ENCODE results near the gene APOD. TPM values are rescaled to one million over a fixed set of nuclear protein-coding genes. Genes with fewer than 3 reads are reported as not detected.

The APOD gene
- total and polyA plus RNA-seq, 2 of the 4 experiments (the other 2 are of a cell fraction) = 0.36 TPM; not detected in 1

DNA sequence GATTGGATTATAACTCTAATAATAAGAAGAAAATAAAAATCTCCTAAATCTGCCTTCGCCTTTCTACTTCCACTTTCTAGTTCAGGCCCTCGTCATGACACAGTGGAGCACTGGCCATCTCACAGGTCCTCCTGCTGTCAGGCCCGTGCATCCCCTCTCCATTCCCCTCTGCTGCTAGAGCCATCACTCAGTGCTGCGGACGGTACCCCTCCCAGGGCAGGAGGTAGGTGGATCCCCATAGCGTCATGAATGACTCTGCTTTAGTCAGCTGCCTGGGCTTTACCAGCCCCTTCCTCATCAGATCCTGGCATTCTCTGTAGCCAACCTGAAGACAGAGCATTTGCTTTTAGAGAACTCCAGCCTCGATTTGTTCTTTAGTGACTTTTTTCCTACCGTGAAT is 28.6 kb downstream of the APOD start:
- Histone ChIP-seq H2BK15ac (ENCODE audit: low read depth, low read length) (no peak overlapping the region), H3K4me2 (ENCODE audit: low read depth, low read length) (no peak overlapping the region), H3K4me3 (ENCODE audit: insufficient read depth, low read depth, low read length) (no peak overlapping the region), H3K36me3 (ENCODE audit: control insufficient read depth, insufficient read depth, low read length) (no peaks in the 10 kb centered on the region), H2BK20ac (ENCODE audit: low read depth, low read length) (no peak overlapping the region), H3K56ac (ENCODE audit: extremely low read depth, insufficient read depth, low read length) (no peak overlapping the region), H3K14ac (replicated peaks; ENCODE audit: low read depth, low read length) (no peak overlapping the region), H3K4me1 (ENCODE audit: control insufficient read depth, insufficient read depth, low read length) (no peaks in the 10 kb centered on the region), H3K9me3 (ENCODE audit: control insufficient read depth, insufficient read depth, low read length) (no peaks in the 10 kb centered on the region), H2AK9ac (replicated peaks; ENCODE audit: low read depth, low read length, poor library complexity) (no peak overlapping the region), H3K79me1 (ENCODE audit: low read depth in 1 of 2, low read length in 2 of 2) (no peaks in the 10 kb centered on the region), H3K9me1 (ENCODE audit: insufficient read depth, low read length) (no peaks in the 10 kb centered on the region), H2AFZ (replicated peaks; ENCODE audit: low read length, poor library complexity) (no peak overlapping the region), H2BK120ac (ENCODE audit: low read depth, low read length) (no peak overlapping the region), H2AK5ac (ENCODE audit: low read depth, low read length) (no peak overlapping the region), H4K91ac (ENCODE audit: insufficient read depth, low read depth, low read length) (no peak overlapping the region), H3K18ac (ENCODE audit: low read depth, low read length) (no peak overlapping the region), H3K27ac (ENCODE audit: insufficient read depth, low read length) (no peak overlapping the region), H3K4ac (ENCODE audit: low read depth, low read length) (no peak overlapping the region), H4K5ac (ENCODE audit: low read depth, low read length) (no peak overlapping the region), H4K8ac (ENCODE audit: low read depth in 2 of 2, low read length in 2 of 2) (no peak overlapping the region), H3K27me3 (ENCODE audit: control insufficient read depth, insufficient read depth, low read length) (peaks cover 31% of the 10 kb centered on the region), H3K23ac (ENCODE audit: low read depth, low read length) (no peak overlapping the region), H4K20me1 (ENCODE audit: insufficient read depth, low read length) (no peaks in the 10 kb centered on the region), H2BK5ac (ENCODE audit: low read depth, low read length, poor library complexity, severe bottlenecking) (no peak overlapping the region), H3K9ac (ENCODE audit: low read depth, low read length) (no peak overlapping the region)
- in situ Hi-C loops (cut with MboI; ENCODE audit: low sequenced_read_pairs) = no loop called here
- TF ChIP-seq, protein P1, sequence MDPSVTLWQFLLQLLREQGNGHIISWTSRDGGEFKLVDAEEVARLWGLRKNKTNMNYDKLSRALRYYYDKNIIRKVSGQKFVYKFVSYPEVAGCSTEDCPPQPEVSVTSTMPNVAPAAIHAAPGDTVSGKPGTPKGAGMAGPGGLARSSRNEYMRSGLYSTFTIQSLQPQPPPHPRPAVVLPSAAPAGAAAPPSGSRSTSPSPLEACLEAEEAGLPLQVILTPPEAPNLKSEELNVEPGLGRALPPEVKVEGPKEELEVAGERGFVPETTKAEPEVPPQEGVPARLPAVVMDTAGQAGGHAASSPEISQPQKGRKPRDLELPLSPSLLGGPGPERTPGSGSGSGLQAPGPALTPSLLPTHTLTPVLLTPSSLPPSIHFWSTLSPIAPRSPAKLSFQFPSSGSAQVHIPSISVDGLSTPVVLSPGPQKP (IDR thresholded peaks at IDR 0.05; ENCODE audit: borderline replicate concordance, low read depth, low read length) = no peak
- TF ChIP-seq RCOR1 (IDR thresholded peaks at IDR 0.05; ENCODE audit: insufficient replicate concordance, low read length) (no peak), CEBPB (IDR thresholded peaks at IDR 0.05; ENCODE audit: low read depth, low read length) (no peak), SMC3 (IDR thresholded peaks at IDR 0.05; ENCODE audit: low read depth, low read length) (no peak), FOS (IDR thresholded peaks at IDR 0.05; ENCODE audit: low read depth, low read length) (no peak), RFX5 (IDR thresholded peaks at IDR 0.05; ENCODE audit: low read depth, low read length) (no peak), BHLHE40 (IDR thresholded peaks at IDR 0.05; ENCODE audit: low read depth, low read length) (no peak), POLR2A (IDR thresholded peaks at IDR 0.05; ENCODE audit: low read depth, low read length) (no peak), MAZ (IDR thresholded peaks at IDR 0.05; ENCODE audit: borderline replicate concordance, low read depth, low read length) (no peak), MXI1 (IDR thresholded peaks at IDR 0.05; ENCODE audit: borderline replicate concordance, low read depth, low read length) (no peak), MAFK (IDR thresholded peaks at IDR 0.05; ENCODE audit: low read depth, low read length) (no peak), RAD21 (IDR thresholded peaks at IDR 0.05; ENCODE audit: low read length) (no peak), NFE2L2 (IDR thresholded peaks at IDR 0.05; ENCODE audit: low read depth, low read length) (no peak), CHD1 (IDR thresholded peaks at IDR 0.05; ENCODE audit: low read depth, low read length) (no peak)
- TF ChIP-seq, protein P2, sequence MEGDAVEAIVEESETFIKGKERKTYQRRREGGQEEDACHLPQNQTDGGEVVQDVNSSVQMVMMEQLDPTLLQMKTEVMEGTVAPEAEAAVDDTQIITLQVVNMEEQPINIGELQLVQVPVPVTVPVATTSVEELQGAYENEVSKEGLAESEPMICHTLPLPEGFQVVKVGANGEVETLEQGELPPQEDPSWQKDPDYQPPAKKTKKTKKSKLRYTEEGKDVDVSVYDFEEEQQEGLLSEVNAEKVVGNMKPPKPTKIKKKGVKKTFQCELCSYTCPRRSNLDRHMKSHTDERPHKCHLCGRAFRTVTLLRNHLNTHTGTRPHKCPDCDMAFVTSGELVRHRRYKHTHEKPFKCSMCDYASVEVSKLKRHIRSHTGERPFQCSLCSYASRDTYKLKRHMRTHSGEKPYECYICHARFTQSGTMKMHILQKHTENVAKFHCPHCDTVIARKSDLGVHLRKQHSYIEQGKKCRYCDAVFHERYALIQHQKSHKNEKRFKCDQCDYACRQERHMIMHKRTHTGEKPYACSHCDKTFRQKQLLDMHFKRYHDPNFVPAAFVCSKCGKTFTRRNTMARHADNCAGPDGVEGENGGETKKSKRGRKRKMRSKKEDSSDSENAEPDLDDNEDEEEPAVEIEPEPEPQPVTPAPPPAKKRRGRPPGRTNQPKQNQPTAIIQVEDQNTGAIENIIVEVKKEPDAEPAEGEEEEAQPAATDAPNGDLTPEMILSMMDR (conservative IDR thresholded peaks at IDR 0.05; ENCODE audit: low read depth, low read length) = no peak
- ChIA-PET CTCF (no interaction called here), POLR2A (ENCODE audit: unreplicated experiment) (no interaction called here)
- 40% methylated on average over 2 of the region's 8 CpGs; no CpG with 5 or more reads in 1 of the 2 experiments for WGBS, 2 experiments (ENCODE audit: extremely low coverage in 2 of 2, insufficient read length in 1 of 2)
- ATAC-seq (ENCODE audit: low read depth) = no peak
- no TSS peak for BruUV-seq (replicated peaks)
- intact Hi-C loops (cut with micrococcal nuclease) = no loop called here
- dilution Hi-C loops (cut with HindIII; ENCODE audit: low sequenced_read_pairs, unreplicated experiment) = no loop called here
- no peak for DNase-seq

Measured in IMR-90 (cell line).